ENCODE measurements around the gene RYR3.
"Not testable (repeated sequence)": the region's sequence is repeated elsewhere in the genome, so short reads cannot be mapped to it uniquely, and the experiment has no call there.

The RYR3 gene

GRCh38 chr15:33794453-33794852, 483.7 kb downstream of the RYR3 start:
- no peak for DNase-seq

GRCh38 chr15:33795070-33795469, 484.3 kb downstream of the RYR3 start:
- DNase-seq = no peak

GRCh38 chr15:33797651-33798050, 486.9 kb downstream of the RYR3 start:
- DNase-seq = no peak

GRCh38 chr15:33801954-33802353, 491.2 kb downstream of the RYR3 start:
- no peak for DNase-seq

- DNase-seq = no peak
These were observed 496.9 kb downstream of the RYR3 start for GRCh38 chr15:33807665-33808064.

- DNase-seq = no peak
These were observed 498.1 kb downstream of the RYR3 start for GRCh38 chr15:33808720-33809457.

GRCh38 chr15:33810073-33810595, 499.4 kb downstream of the RYR3 start:
- DNase-seq = no peak

- no peak for DNase-seq
These were observed 500.0 kb downstream of the RYR3 start for GRCh38 chr15:33810806-33811205.

GRCh38 chr15:33813891-33814290, 503.1 kb downstream of the RYR3 start:
- no peak for DNase-seq

GRCh38 chr15:33819499-33819898, 508.7 kb downstream of the RYR3 start:
- DNase-seq = not testable (repeated sequence)

- DNase-seq = no peak
These were observed 511.7 kb downstream of the RYR3 start for GRCh38 chr15:33822479-33822878.

GRCh38 chr15:33823119-33823518, 512.4 kb downstream of the RYR3 start:
- no peak for DNase-seq

GRCh38 chr15:33825453-33825852, 514.7 kb downstream of the RYR3 start:
- DNase-seq = no peak

- DNase-seq = no peak
These were observed 515.4 kb downstream of the RYR3 start for GRCh38 chr15:33826201-33826600.

GRCh38 chr15:33830351-33830750, 519.6 kb downstream of the RYR3 start:
- no peak for DNase-seq

GRCh38 chr15:33831646-33832045, 520.9 kb downstream of the RYR3 start:
- DNase-seq = no peak

- no peak for DNase-seq
These were observed 524.4 kb downstream of the RYR3 start for GRCh38 chr15:33834892-33835743.

- no peak for DNase-seq
These were observed 526.5 kb downstream of the RYR3 start for GRCh38 chr15:33837294-33837693.

GRCh38 chr15:33839540-33839939, 528.8 kb downstream of the RYR3 start:
- DNase-seq = no peak

GRCh38 chr15:33840615-33841014, 529.8 kb downstream of the RYR3 start:
- no peak for DNase-seq

- DNase-seq = no peak
These were observed 533.4 kb downstream of the RYR3 start for GRCh38 chr15:33844186-33844585.

- no peak for DNase-seq
These were observed 533.8 kb downstream of the RYR3 start for GRCh38 chr15:33844597-33844996.

- no peak for DNase-seq
These were observed 535.4 kb downstream of the RYR3 start for GRCh38 chr15:33846142-33846541.

- no peak for DNase-seq
These were observed 536.1 kb downstream of the RYR3 start for GRCh38 chr15:33846862-33847261.

All from stimulated activated CD4-positive, alpha-beta T cell treated with anti-CD3 and anti-CD28 coated beads, Interleukin-4, amount 100 ng/mL, for 4 hours (primary cell).